Naive B cell (primary cell): ENCODE data around the gene CCDC57. TPM values are rescaled to one million over a fixed set of nuclear protein-coding genes. Genes with fewer than 3 reads are reported as not detected.
A peak's percentile ranks its signal among the peaks of the same experiment; 100 is the strongest.

Experiments used
- ATAC-seq, 2 donors: fragments of 150-1000 bp; cut with Tn5 transposase; 2 replicates each; pipeline ENCODE4 v1.10.0; 2021; ENCODE audit warnings: low read depth in 2 of 2, mild to moderate bottlenecking in 2 of 2, moderate library complexity in 2 of 2
- DNase-seq: peaks from one replicate; pipeline ENCODE4 v3.0.0; 2022
- H3K27ac Mint-ChIP-seq, 6 donors: one replicate each; pipeline ENCODE4 v1.8.0; 2020 to 2022; ENCODE audit warnings: mild to moderate bottlenecking in 6 of 6, mixed read lengths in 6 of 6, moderate library complexity in 5 of 6, inconsistent platforms in 2 of 6
- H3K27me3 Mint-ChIP-seq, 3 donors: one replicate each; pipeline ENCODE4 v1.8.0; 2021 to 2022; ENCODE audit warnings: mixed read lengths in 3 of 3, mild to moderate bottlenecking in 1 of 3
- H3K36me3 Mint-ChIP-seq, 2 donors: one replicate each; pipeline ENCODE4 v1.8.0; 2020 to 2022; ENCODE audit warnings: mixed read lengths in 2 of 2, inconsistent platforms in 1 of 2, mild to moderate bottlenecking in 1 of 2
- H3K4me1 Mint-ChIP-seq, 3 donors: one replicate each; pipeline ENCODE4 v1.8.0; 2020 to 2022; ENCODE audit warnings: mixed read lengths in 3 of 3, inconsistent platforms in 1 of 3, mild to moderate bottlenecking in 1 of 3, moderate library complexity in 1 of 3
- H3K4me3 Mint-ChIP-seq, 8 donors: one replicate each; pipeline ENCODE4 v1.8.0; 2020 to 2022; ENCODE audit warnings: mild to moderate bottlenecking in 8 of 8, mixed read lengths in 8 of 8, moderate library complexity in 8 of 8, inconsistent platforms in 2 of 8
- H3K9me3 Mint-ChIP-seq, 7 donors: one replicate each; pipeline ENCODE4 v1.8.0; 2020 to 2022; ENCODE audit warnings: mixed read lengths in 7 of 7, mild to moderate bottlenecking in 5 of 7, inconsistent platforms in 2 of 7, moderate library complexity in 1 of 7
- polyA plus RNA-seq, 6 donors: library from polyadenylated mRNA; unstranded; fragments of 300-500 nt; fragmentation: Illumina TruSeq; gene quantifications; one replicate each; pipeline ENCODE4 v1.2.3, GENCODE V29; 2021; ENCODE audit warnings: low read depth in 6 of 6

Gene CCDC57
- polyA plus RNA-seq, 6 donors from 2014 or later, result 15.9 to 31.8 (median 26.5) TPM

DNA sequence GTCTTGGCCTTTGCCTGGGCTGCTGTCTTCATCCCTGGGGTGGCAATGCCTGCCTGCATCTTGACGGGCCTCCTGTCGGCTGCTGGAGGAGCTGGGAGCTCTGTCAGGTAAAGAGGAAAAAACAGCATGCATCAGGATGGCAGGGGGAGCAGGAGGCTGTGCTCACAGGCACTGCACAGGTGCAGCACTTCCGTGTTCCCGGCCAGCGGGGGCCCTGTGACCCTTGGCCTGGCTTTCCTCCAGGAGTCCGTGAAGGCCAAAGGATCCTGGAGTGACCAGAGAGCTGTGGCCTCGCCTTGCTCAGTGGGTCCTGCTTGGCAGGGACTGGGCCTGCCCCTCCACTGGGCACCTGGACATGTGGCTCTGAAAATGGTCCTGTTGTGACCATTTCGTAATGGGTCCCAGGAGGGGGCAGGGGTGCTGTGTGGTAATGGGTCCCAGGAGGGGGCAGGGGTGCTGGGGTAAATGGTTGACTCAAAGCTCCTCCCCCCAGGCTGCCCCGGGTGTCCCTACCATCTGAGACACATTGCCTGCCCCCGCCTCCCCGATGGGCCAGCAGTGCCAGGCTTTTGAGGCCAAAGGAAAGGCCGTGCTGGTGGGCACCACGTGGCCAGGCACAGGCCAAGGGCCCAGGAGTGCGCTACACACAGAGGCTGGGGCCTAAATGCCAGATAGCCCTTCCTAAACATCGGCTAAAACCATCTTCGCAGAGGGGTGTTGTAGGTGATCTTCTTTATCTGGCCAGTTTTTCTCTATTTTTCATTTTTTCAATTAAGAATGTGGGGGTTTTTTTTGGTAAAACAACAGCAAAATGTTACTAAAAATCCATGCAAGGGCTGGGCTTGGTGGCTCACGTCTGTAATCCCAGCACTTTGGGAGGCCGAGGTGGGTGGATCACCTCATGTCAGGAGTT lies 110.6 kb downstream of the CCDC57 start:
- H3K27ac Mint-ChIP-seq, result peak overlapping the region in 3 of 6 donors; percentile 49 to 57 (median 51)
- DNase-seq (no peak), ATAC-seq (no peak)
- H3K4me3 Mint-ChIP-seq, result peak overlapping the region in 1 of 8 donors; percentile 54
- no peaks in the 10 kb centered on the region for H3K9me3 Mint-ChIP-seq
- H3K4me1 Mint-ChIP-seq, result peaks cover 8 to 29% (median 22%) of the 10 kb centered on the region in 3 donors
- no peaks in the 10 kb centered on the region for H3K36me3 Mint-ChIP-seq
- no peaks in the 10 kb centered on the region for H3K27me3 Mint-ChIP-seq

- Mint-ChIP-seq H3K9me3 (no peaks in the 10 kb centered on the region), H3K36me3 (no peaks in the 10 kb centered on the region), H3K4me1 (peaks cover 5 to 25% (median 17%) of the 10 kb centered on the region in 3 donors), H3K4me3 (peak overlapping the region in 1 of 8 donors; percentile 80), H3K27me3 (no peaks in the 10 kb centered on the region), H3K27ac (peak overlapping the region in 1 of 6 donors; percentile 19)
- ATAC-seq (no peak), DNase-seq (no peak)
Observed at GRCh38 chr17:82101301-82101715, 111.3 kb downstream of the CCDC57 start.

GRCh38 chr17:82100502-82101298 lies 111.9 kb downstream of the CCDC57 start:
- Mint-ChIP-seq H3K9me3 (no peaks in the 10 kb centered on the region), H3K4me1 (peaks cover 0 to 19% (median 12%) of the 10 kb centered on the region in 3 donors), H3K36me3 (no peaks in the 10 kb centered on the region), H3K4me3 (peak overlapping the region in 4 of 8 donors; percentile 10 to 85 (median 82)), H3K27me3 (no peaks in the 10 kb centered on the region), H3K27ac (peak overlapping the region in 2 of 6 donors; percentile 67 to 74)
- DNase-seq (no peak), ATAC-seq (no peak)

DNA sequence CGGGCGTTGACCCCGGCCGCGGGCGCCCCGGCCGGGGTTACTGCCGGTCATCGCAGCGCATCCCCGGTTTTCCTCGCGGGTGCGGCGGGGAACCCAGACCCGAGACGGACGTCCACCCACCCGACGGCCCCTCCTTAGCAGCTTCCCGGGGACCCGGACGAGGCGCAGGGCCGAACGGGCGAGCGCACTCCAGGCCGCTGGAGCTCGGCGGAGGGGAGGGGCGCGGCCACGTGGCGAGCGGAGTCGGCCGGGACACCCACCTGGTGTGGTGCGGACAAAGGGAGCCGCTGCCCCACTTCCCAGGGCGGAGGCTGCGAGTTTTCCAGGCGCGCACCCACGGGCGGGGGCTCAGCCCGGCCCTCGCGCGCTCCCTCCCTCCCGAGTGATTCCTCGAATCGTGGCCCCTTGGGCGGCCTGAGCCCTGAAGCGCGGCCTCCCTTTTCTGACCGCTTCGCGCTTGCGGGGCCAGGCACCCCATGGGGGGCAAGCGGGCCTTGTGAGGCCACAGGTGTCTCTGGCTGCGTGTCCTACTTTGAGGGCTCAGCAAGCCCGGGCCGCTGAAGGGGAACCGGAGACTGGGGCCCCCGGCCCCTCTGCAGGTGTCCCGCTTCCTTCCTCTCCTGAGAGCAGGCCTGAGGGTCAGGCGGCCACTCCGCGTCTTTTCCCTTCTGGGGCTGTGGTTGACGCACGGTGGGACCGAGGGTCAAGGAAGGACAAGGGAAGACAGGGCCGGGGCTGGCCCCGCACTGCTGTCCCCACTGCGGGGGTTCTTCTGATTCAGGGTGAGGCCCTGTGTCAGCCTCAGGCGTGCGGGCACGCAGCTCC lies 113.5 kb downstream of the CCDC57 start:
- ATAC-seq, result peak; percentile 2 to 3
- peak overlapping the region; percentile 80 to 92 (median 85) for H3K4me3 Mint-ChIP-seq
- no peaks in the 10 kb centered on the region for H3K9me3 Mint-ChIP-seq
- peaks cover 0 to 8% (median 7%) of the 10 kb centered on the region in 3 donors for H3K4me1 Mint-ChIP-seq
- peak overlapping the region in 4 of 6 donors; percentile 83 to 90 (median 88) for H3K27ac Mint-ChIP-seq
- no peaks in the 10 kb centered on the region for H3K36me3 Mint-ChIP-seq
- no peaks in the 10 kb centered on the region for H3K27me3 Mint-ChIP-seq
- DNase-seq, result peak; percentile 38

DNA sequence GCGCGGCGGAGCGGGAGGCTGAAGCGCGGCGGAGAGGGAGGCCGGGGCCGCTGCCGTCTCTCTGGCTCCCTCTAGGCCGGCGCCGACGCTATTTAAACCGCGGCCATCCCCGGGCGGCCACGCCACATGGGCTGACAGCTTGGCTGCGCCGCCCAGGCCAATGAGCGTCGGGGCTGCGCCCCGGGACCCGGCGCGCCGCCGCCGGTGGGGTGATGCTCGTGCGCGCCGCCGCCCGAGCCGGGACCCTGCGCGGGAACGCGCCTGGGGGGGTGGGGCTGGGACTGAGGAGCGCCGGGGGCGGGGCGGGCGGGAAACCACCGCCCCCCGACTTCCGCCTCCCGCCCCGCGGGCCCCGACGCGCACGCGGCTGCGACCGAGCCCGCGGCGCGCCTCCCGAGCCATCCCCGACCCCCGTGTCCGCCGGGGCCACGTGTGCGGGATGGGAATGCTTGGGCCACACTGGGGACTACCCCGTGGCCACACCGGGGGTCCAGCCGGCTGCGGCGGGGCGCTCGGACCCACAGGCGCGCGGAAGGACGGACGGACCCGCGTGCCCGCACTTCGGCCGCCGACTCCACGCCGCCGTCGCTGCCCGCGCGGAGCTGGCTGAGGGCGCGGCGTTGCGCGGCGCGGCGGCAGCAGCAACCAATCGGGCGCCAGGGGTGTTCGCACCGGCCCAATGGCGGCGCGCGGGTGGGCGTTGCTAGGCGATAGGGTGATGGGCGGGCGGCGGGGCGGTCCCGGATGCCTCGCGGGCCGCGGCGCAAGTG lies 114.3 kb downstream of the CCDC57 start, which contains the start of gene FASN:
FASN (minus strand) TSS at position 68 of the 770 bp plus-strand sequence. CDS start 1,791 bp downstream, outside the sequence.
- ATAC-seq, result peak; percentile 81 to 82
- peak within 1 kb of the TSS; percentile 63 to 85 (median 76) for H3K4me3 Mint-ChIP-seq
- H3K27me3 Mint-ChIP-seq, result no peaks in the 10 kb centered on the region
- H3K27ac Mint-ChIP-seq, result peak within 1 kb of the TSS in 2 of 6 donors; percentile 87 to 88
- peaks cover 0 to 8% (median 7%) of the 10 kb centered on the region in 3 donors for H3K4me1 Mint-ChIP-seq
- DNase-seq, result peak; percentile 93
- H3K36me3 Mint-ChIP-seq, result no peaks in the 10 kb centered on the region
- no peaks in the 10 kb centered on the region for H3K9me3 Mint-ChIP-seq

- peak overlapping the region in 1 of 6 donors; percentile 54 for H3K27ac Mint-ChIP-seq
- peaks cover 0 to 7% (median 6%) of the 10 kb centered on the region in 3 donors for H3K4me1 Mint-ChIP-seq
Observed at GRCh38 chr17:82097919-82098168, 114.8 kb downstream of the CCDC57 start.

GRCh38 chr17:82097184-82097918 lies 115.3 kb downstream of the CCDC57 start:
- H3K27me3 Mint-ChIP-seq, result no peaks in the 10 kb centered on the region
- no peaks in the 10 kb centered on the region for H3K36me3 Mint-ChIP-seq
- H3K4me3 Mint-ChIP-seq, result peak overlapping the region in 7 of 8 donors; percentile 42 to 82 (median 74)
- ATAC-seq, result no peak
- peak overlapping the region in 1 of 6 donors; percentile 70 for H3K27ac Mint-ChIP-seq
- H3K4me1 Mint-ChIP-seq, result peaks cover 0 to 7% (median 6%) of the 10 kb centered on the region in 3 donors
- no peak for DNase-seq
- H3K9me3 Mint-ChIP-seq, result no peaks in the 10 kb centered on the region

More at GRCh38 chr17:82097919-82098168, 114.8 kb downstream of the CCDC57 start:
- H3K9me3 Mint-ChIP-seq, result no peaks in the 10 kb centered on the region
- no peak for ATAC-seq
- peak overlapping the region in 7 of 8 donors; percentile 44 to 85 (median 74) for H3K4me3 Mint-ChIP-seq
- DNase-seq, result no peak
- no peaks in the 10 kb centered on the region for H3K36me3 Mint-ChIP-seq
- no peaks in the 10 kb centered on the region for H3K27me3 Mint-ChIP-seq

DNA sequence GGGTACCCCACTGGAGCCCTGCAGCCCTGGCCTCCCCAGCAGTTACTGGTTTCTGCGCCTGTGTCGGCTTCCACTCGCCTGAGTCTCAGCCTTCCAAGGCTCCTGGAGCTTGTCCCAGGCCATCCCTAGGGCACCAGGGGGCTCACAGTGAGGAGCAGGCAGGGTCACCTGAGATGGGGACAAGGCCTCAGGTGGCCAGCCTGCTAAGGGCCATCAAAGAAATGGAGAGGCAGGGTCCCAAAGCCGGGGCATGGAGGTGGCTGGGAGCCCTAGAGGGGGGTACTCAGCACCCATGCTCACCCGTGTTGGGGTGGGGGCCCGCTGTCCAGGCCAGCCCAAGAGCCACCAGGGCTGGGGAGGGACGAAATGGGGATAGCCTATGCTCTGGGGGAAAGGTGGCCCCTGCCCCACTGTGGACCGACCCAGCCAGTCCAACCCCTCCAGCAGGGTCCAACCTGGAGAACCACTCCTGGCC lies 115.9 kb downstream of the CCDC57 start:
- H3K4me3 Mint-ChIP-seq, result peak overlapping the region in 7 of 8 donors; percentile 42 to 76 (median 66)
- ATAC-seq, result no peak
- H3K4me1 Mint-ChIP-seq, result peaks cover 0 to 7% (median 6%) of the 10 kb centered on the region in 3 donors
- H3K27me3 Mint-ChIP-seq, result no peaks in the 10 kb centered on the region
- no peaks in the 10 kb centered on the region for H3K36me3 Mint-ChIP-seq
- DNase-seq, result no peak
- H3K9me3 Mint-ChIP-seq, result no peaks in the 10 kb centered on the region
- H3K27ac Mint-ChIP-seq, result peak overlapping the region in 3 of 6 donors; percentile 62 to 81 (median 70)

GRCh38 chr17:82095777-82096708 lies 116.6 kb downstream of the CCDC57 start:
- no peak overlapping the region for H3K27ac Mint-ChIP-seq

GRCh38 chr17:82094931-82095776 lies 117.5 kb downstream of the CCDC57 start:
- Mint-ChIP-seq H3K9me3 (no peaks in the 10 kb centered on the region), H3K4me1 (peaks cover 0 to 7% (median 4%) of the 10 kb centered on the region in 3 donors), H3K27me3 (no peaks in the 10 kb centered on the region), H3K36me3 (no peaks in the 10 kb centered on the region), H3K4me3 (peak overlapping the region in 5 of 8 donors; percentile 4 to 74 (median 53)), H3K27ac (peak overlapping the region in 1 of 6 donors; percentile 37)
- ATAC-seq (no peak), DNase-seq (no peak)

More at GRCh38 chr17:82095777-82096708, 116.6 kb downstream of the CCDC57 start:
- Mint-ChIP-seq H3K9me3 (no peaks in the 10 kb centered on the region), H3K4me3 (peak overlapping the region in 7 of 8 donors; percentile 15 to 75 (median 57)), H3K27me3 (no peaks in the 10 kb centered on the region), H3K36me3 (no peaks in the 10 kb centered on the region), H3K4me1 (peaks cover 0 to 7% (median 6%) of the 10 kb centered on the region in 3 donors)
- ATAC-seq (no peak), DNase-seq (no peak)
